CD4-positive, alpha-beta memory T cell (primary cell): ENCODE results near the gene C1QTNF3. TPM values are rescaled to one million over a fixed set of nuclear protein-coding genes. Genes with fewer than 3 reads are reported as not detected.

ENCODE experiments used
- CTCF ChIA-PET: fragments of 350-600 bp; sonication (Branson Sonifier 250); formaldehyde crosslinking; loops from one replicate; lab custom pipeline; 2021; ENCODE audit warnings: inconsistent platforms; ENCODE audit not compliant: partially characterized antibody; lab: Charles Lee
- POLR2A ChIA-PET: fragments of 350-600 bp; sonication (Branson Sonifier 250); formaldehyde crosslinking; loops from one replicate; lab custom pipeline; 2021; ENCODE audit not compliant: partially characterized antibody; lab: Charles Lee
- DNase-seq, 5 donors: peaks; one replicate each; pipeline versions ENCODE4 v3.0.0 to v3.0.0-alpha.2; 2020 to 2022; ENCODE audit warnings: mixed read lengths in 1 of 5
- H3K27ac ChIP-seq: one replicate; pipeline ENCODE4 v1.7.0; 2013; ENCODE audit warnings: low read depth, low read length
- H3K27me3 ChIP-seq: 2 replicates; pipeline ENCODE4 v1.7.0; 2013; ENCODE audit warnings: mild to moderate bottlenecking, low read length, moderate library complexity; ENCODE audit not compliant: insufficient read depth
- H3K36me3 ChIP-seq: 2 replicates; pipeline ENCODE4 v1.7.0; 2013; ENCODE audit warnings: mild to moderate bottlenecking, low read length, moderate library complexity; ENCODE audit not compliant: insufficient read depth
- H3K4me1 ChIP-seq: 2 replicates; pipeline ENCODE4 v1.7.0; 2013; ENCODE audit warnings: mild to moderate bottlenecking, low read length, moderate library complexity; ENCODE audit not compliant: insufficient read depth
- H3K4me3 ChIP-seq, 2 donors: one replicate each; pipeline ENCODE4 v1.7.0; 2013; ENCODE audit warnings: low read length in 2 of 2, mild to moderate bottlenecking in 1 of 2
- H3K9me3 ChIP-seq, 2 donors: one replicate each; pipeline ENCODE4 v1.7.0; 2013; ENCODE audit warnings: low read length in 2 of 2, control low read depth in 1 of 2; ENCODE audit not compliant: control insufficient read depth in 1 of 2
- H3K27ac Mint-ChIP-seq, 7 donors: one replicate each; pipeline ENCODE4 v1.8.0; 2020 to 2021; ENCODE audit warnings: mixed read lengths in 7 of 7, mild to moderate bottlenecking in 6 of 7, inconsistent platforms in 3 of 7, moderate library complexity in 3 of 7
- H3K27me3 Mint-ChIP-seq, 2 donors: one replicate each; pipeline ENCODE4 v1.8.0; 2020 to 2021; ENCODE audit warnings: mixed read lengths in 2 of 2
- H3K36me3 Mint-ChIP-seq, 2 donors: one replicate each; pipeline ENCODE4 v1.8.0; 2020 to 2021; ENCODE audit warnings: mixed read lengths in 2 of 2, inconsistent platforms in 1 of 2, mild to moderate bottlenecking in 1 of 2
- H3K4me1 Mint-ChIP-seq, 4 donors: one replicate each; pipeline ENCODE4 v1.8.0; 2020 to 2021; ENCODE audit warnings: mixed read lengths in 4 of 4, mild to moderate bottlenecking in 1 of 4
- H3K4me3 Mint-ChIP-seq, 8 donors: one replicate each; pipeline ENCODE4 v1.8.0; 2020 to 2021; ENCODE audit warnings: mixed read lengths in 8 of 8, mild to moderate bottlenecking in 7 of 8, moderate library complexity in 6 of 8, inconsistent platforms in 3 of 8
- H3K9me3 Mint-ChIP-seq, 8 donors: one replicate each; pipeline ENCODE4 v1.8.0; 2020 to 2021; ENCODE audit warnings: mixed read lengths in 8 of 8, mild to moderate bottlenecking in 5 of 8, inconsistent platforms in 3 of 8, moderate library complexity in 1 of 8
- intact Hi-C: fragments of 100-400 bp; cut with micrococcal nuclease; formaldehyde crosslinking; loops from one replicate; pipeline ENCODE4 v1.15.1; 2023
- polyA plus RNA-seq, 2 donors: library from polyadenylated mRNA; unstranded; fragments of 300-500 nt; fragmentation: Illumina TruSeq; gene quantifications; one replicate each; pipeline ENCODE4 v1.2.3, GENCODE V29; 2021
- total RNA-seq, 2 experiments: library from RNA; stranded (reverse); gene quantifications; one replicate each; pipeline ENCODE4 v1.2.3, GENCODE V29; 2021

The C1QTNF3 gene
- total and polyA plus RNA-seq, 4 experiments from 2014 or later = 0.53 to 7.2 (median 7.0) TPM; not detected in 1

GRCh38 chr5:34022121-34022705, 20.8 kb downstream of the C1QTNF3 start:
- Mint-ChIP-seq H3K4me3 (peak overlapping the region in 4 of 8 donors; percentile 4 to 35 (median 22)), H3K9me3 (no peaks in the 10 kb centered on the region), H3K4me1 (peaks cover 14 to 22% (median 17%) of the 10 kb centered on the region in 4 donors), H3K27ac (peak overlapping the region; percentile 13 to 84 (median 72)), H3K36me3 (peaks cover 32 to 39% of the 10 kb centered on the region in 2 donors), H3K27me3 (no peaks in the 10 kb centered on the region)
- no peaks in the 10 kb centered on the region for H3K27me3 ChIP-seq
- H3K4me3 ChIP-seq = no peak overlapping the region
- H3K9me3 ChIP-seq = no peaks in the 10 kb centered on the region
- H3K36me3 ChIP-seq = no peaks in the 10 kb centered on the region
- ChIA-PET CTCF (interaction anchor here (0.8 to 1.7 kb wide), 3 partner anchors 9 to 25 kb away, joined by 3 to 6 read pairs (median 3); partner anchors contain the start of gene AMACR), POLR2A (interaction anchor here (0.7 kb wide), 2 partner anchors 9 to 14 kb away, joined by 3 read pairs; partner anchors contain the start of gene AMACR)
- H3K27ac ChIP-seq = no peak overlapping the region
- H3K4me1 ChIP-seq = peaks cover 8% of the 10 kb centered on the region
- intact Hi-C loops = no loop called here
- DNase-seq = no peak

GRCh38 chr5:34021334-34021733, 21.7 kb downstream of the C1QTNF3 start:
- Mint-ChIP-seq H3K4me1 (peaks cover 14 to 22% (median 17%) of the 10 kb centered on the region in 4 donors), H3K27ac (peak overlapping the region in 6 of 7 donors; percentile 7 to 89 (median 65)), H3K27me3 (no peaks in the 10 kb centered on the region), H3K9me3 (no peaks in the 10 kb centered on the region), H3K4me3 (peak overlapping the region in 2 of 8 donors; percentile 35 to 66), H3K36me3 (peaks cover 32 to 39% of the 10 kb centered on the region in 2 donors)
- Histone ChIP-seq H3K4me1 (peaks cover 8% of the 10 kb centered on the region), H3K9me3 (no peaks in the 10 kb centered on the region), H3K36me3 (no peaks in the 10 kb centered on the region), H3K27me3 (no peaks in the 10 kb centered on the region), H3K27ac (no peak overlapping the region), H3K4me3 (no peak overlapping the region)
- ChIA-PET CTCF (interaction anchor here (0.8 to 2.0 kb wide), 4 partner anchors 10 to 24 kb away, joined by 3 to 6 read pairs (median 4); partner anchors contain the start of gene AMACR), POLR2A (interaction anchor here (1.6 kb wide), 1 partner anchor 13 kb away, joined by 7 read pairs; the partner anchor contains the start of gene AMACR)
- intact Hi-C loops = no loop called here
- no peak for DNase-seq

- CTCF ChIA-PET = interaction anchor here (2.0 kb wide), 1 partner anchor 22 kb away, joined by 6 read pairs; no protein-coding TSS in a partner anchor
- Mint-ChIP-seq H3K36me3 (peaks cover 26 to 34% of the 10 kb centered on the region in 2 donors), H3K4me1 (peaks cover 14 to 22% (median 17%) of the 10 kb centered on the region in 4 donors)
These were observed 22.3 kb downstream of the C1QTNF3 start for GRCh38 chr5:34020726-34021125.

GRCh38 chr5:34017254-34017653, 25.8 kb downstream of the C1QTNF3 start:
- Histone ChIP-seq H3K4me3 (no peak overlapping the region), H3K9me3 (no peaks in the 10 kb centered on the region), H3K27ac (no peak overlapping the region), H3K36me3 (no peaks in the 10 kb centered on the region), H3K4me1 (peaks cover 5% of the 10 kb centered on the region), H3K27me3 (no peaks in the 10 kb centered on the region)
- ChIA-PET CTCF (interaction anchor here (0.6 to 1.2 kb wide), 3 partner anchors 9 to 468 kb away, joined by 3 to 4 read pairs (median 3); no protein-coding TSS in a partner anchor), POLR2A (no interaction called here)
- Mint-ChIP-seq H3K27me3 (no peaks in the 10 kb centered on the region), H3K4me3 (no peak overlapping the region), H3K36me3 (peaks cover 19 to 25% of the 10 kb centered on the region in 2 donors), H3K4me1 (peaks cover 9 to 13% (median 10%) of the 10 kb centered on the region in 4 donors), H3K27ac (no peak overlapping the region), H3K9me3 (peaks cover 0 to 5% (median 0%) of the 10 kb centered on the region in 8 donors)
- intact Hi-C loops = no loop called here
- DNase-seq = no peak

More at GRCh38 chr5:34020726-34021125, 22.3 kb downstream of the C1QTNF3 start:
- H3K27me3 Mint-ChIP-seq = no peaks in the 10 kb centered on the region
- H3K4me3 Mint-ChIP-seq = no peak overlapping the region
- Histone ChIP-seq H3K9me3 (no peaks in the 10 kb centered on the region), H3K36me3 (no peaks in the 10 kb centered on the region), H3K27me3 (no peaks in the 10 kb centered on the region), H3K27ac (no peak overlapping the region), H3K4me1 (peaks cover 8% of the 10 kb centered on the region), H3K4me3 (no peak overlapping the region)
- H3K27ac Mint-ChIP-seq = no peak overlapping the region
- no peak for DNase-seq
- H3K9me3 Mint-ChIP-seq = no peaks in the 10 kb centered on the region
- intact Hi-C loops = no loop called here
- POLR2A ChIA-PET = interaction anchor here (1.6 kb wide), 1 partner anchor 13 kb away, joined by 7 read pairs; the partner anchor contains the start of gene AMACR

- H3K9me3 Mint-ChIP-seq = peaks cover 0 to 5% (median 0%) of the 10 kb centered on the region in 8 donors
- CTCF ChIA-PET = interaction anchor here (1.2 kb wide), 1 partner anchor 19 kb away, joined by 3 read pairs; no protein-coding TSS in a partner anchor
- H3K4me3 Mint-ChIP-seq = no peak overlapping the region
These were observed 26.3 kb downstream of the C1QTNF3 start for GRCh38 chr5:34016750-34017149.

GRCh38 chr5:34016222-34016621, 26.8 kb downstream of the C1QTNF3 start:
- peaks cover under 1 to 3% (median under 1%) of the 10 kb centered on the region in 4 donors for H3K4me1 Mint-ChIP-seq
- H3K9me3 Mint-ChIP-seq = peaks cover 0 to 5% (median 0%) of the 10 kb centered on the region in 8 donors
- H3K36me3 Mint-ChIP-seq = peaks cover 13 to 19% of the 10 kb centered on the region in 2 donors
- no peak overlapping the region for H3K27ac ChIP-seq
- ChIA-PET CTCF (no interaction called here), POLR2A (no interaction called here)
- no peak for DNase-seq
- no peaks in the 10 kb centered on the region for H3K9me3 ChIP-seq
- intact Hi-C loops = no loop called here
- no peaks in the 10 kb centered on the region for H3K27me3 Mint-ChIP-seq
- H3K4me3 Mint-ChIP-seq = no peak overlapping the region
- H3K4me1 ChIP-seq = no peaks in the 10 kb centered on the region
- no peak overlapping the region for H3K27ac Mint-ChIP-seq
- H3K27me3 ChIP-seq = no peaks in the 10 kb centered on the region
- H3K4me3 ChIP-seq = no peak overlapping the region
- H3K36me3 ChIP-seq = no peaks in the 10 kb centered on the region

More at GRCh38 chr5:34016750-34017149, 26.3 kb downstream of the C1QTNF3 start:
- no peak overlapping the region for H3K27ac ChIP-seq
- H3K4me3 ChIP-seq = no peak overlapping the region
- Mint-ChIP-seq H3K36me3 (peaks cover 17 to 23% of the 10 kb centered on the region in 2 donors), H3K4me1 (peaks cover 4 to 8% (median 5%) of the 10 kb centered on the region in 4 donors), H3K27ac (no peak overlapping the region), H3K27me3 (no peaks in the 10 kb centered on the region)
- no peaks in the 10 kb centered on the region for H3K36me3 ChIP-seq
- H3K9me3 ChIP-seq = no peaks in the 10 kb centered on the region
- POLR2A ChIA-PET = no interaction called here
- H3K4me1 ChIP-seq = peaks cover under 1% of the 10 kb centered on the region
- no peak for DNase-seq
- no peaks in the 10 kb centered on the region for H3K27me3 ChIP-seq
- intact Hi-C loops = no loop called here
